Loucy (cell line): ENCODE results near the gene SGPL1.

Experiments used
- CTCF ChIP-seq: fragments of 200-600 bp; sonication (generic); conservative IDR thresholded peaks from 2 replicates; pipeline ENCODE4 v1.5.1; 2014; ENCODE audit warnings: mild to moderate bottlenecking, antibody characterized with exemption, low read length
- EZH2phosphoT487 ChIP-seq: fragments of 200-600 bp; IDR thresholded peaks from 2 replicates; pipeline ENCODE4 v1.6.1; 2018; ENCODE audit warnings: antibody characterized with exemption, mild to moderate bottlenecking, moderate library complexity, borderline replicate concordance

GRCh38 chr10:70928140-70928539 is 112.4 kb downstream of the SGPL1 start:
- TF ChIP-seq CTCF (no peak), EZH2phosphoT487 (no peak)
